Transverse colon (tissue), 3 donors: Measurements from ENCODE around the gene FCMR.

Source experiments
- CTCF ChIP-seq, 5 experiments: fragments of 200-600 bp in 3 of 5; fragments of 450-650 bp in 2 of 5; sonication (generic) in 3 of 5; IDR thresholded peaks; 1 replicate in 2 of 5; 2 replicates in 3 of 5; pipeline ENCODE4 v1.5.1; 2016 to 2017; ENCODE audit warnings: antibody characterized with exemption in 5 of 5, inconsistent platforms in 3 of 5, mild to moderate bottlenecking in 2 of 5, moderate library complexity in 1 of 5
- EP300 ChIP-seq: sonication (generic); formaldehyde crosslinking; IDR thresholded peaks from one replicate; pipeline ENCODE4 v1.6.1; 2017; ENCODE audit warnings: antibody characterized with exemption, low read depth
- POLR2A ChIP-seq: fragments of 450-650 bp; IDR thresholded peaks from one replicate; pipeline ENCODE4 v1.6.1; 2016; ENCODE audit warnings: antibody characterized with exemption, mild to moderate bottlenecking, moderate library complexity

- no peak for TF ChIP-seq POLR2A
- TF ChIP-seq CTCF (IDR thresholded peaks at IDR 0.05), result no peak
- TF ChIP-seq EP300, result no peak
These were observed 19.0 kb downstream of the FCMR start for GRCh38 chr1:206902702-206903101.
